GM12892 (cell line): ENCODE data around the gene MASTL.

Experiments used
- DNase-seq: peaks from one replicate; pipeline ENCODE4 v3.0.0; 2011; ENCODE audit not compliant: insufficient read length
- FAIRE-seq: peaks from 2 replicates; lab custom pipeline; 2011; peaks lifted over from hg19 to GRCh38; lab: Jason Lieb, UNC
- POLR2A ChIP-seq: IDR thresholded peaks from 2 replicates; pipeline ENCODE4 v1.6.1; 2011; ENCODE audit warnings: low read depth, low read length, control low read depth
- POLR2AphosphoS5 ChIP-seq: IDR thresholded peaks from 2 replicates; pipeline ENCODE4 v1.6.1; 2011; ENCODE audit warnings: low read depth, low read length, control low read depth
- TAF1 ChIP-seq: IDR thresholded peaks from 2 replicates; pipeline ENCODE4 v1.6.1; 2011; ENCODE audit warnings: low read depth, mild to moderate bottlenecking, control low read depth, low read length, borderline replicate concordance

The MASTL gene

GRCh38 chr10:27225642-27226257 is 70.6 kb downstream of the MASTL start:
- TF ChIP-seq TAF1 (no peak), POLR2AphosphoS5 (no peak), POLR2A (no peak)
- FAIRE-seq, result no peak
- no peak for DNase-seq

GRCh38 chr10:27230022-27230421 is 74.9 kb downstream of the MASTL start:
- FAIRE-seq (no peak), DNase-seq (no peak)
- TF ChIP-seq POLR2A (no peak), TAF1 (no peak), POLR2AphosphoS5 (no peak)

- TF ChIP-seq POLR2A, result no peak
- TF ChIP-seq POLR2AphosphoS5, result no peak
- TF ChIP-seq TAF1, result no peak
- FAIRE-seq (no peak), DNase-seq (no peak)
Observed at GRCh38 chr10:27235706-27236105, 80.6 kb downstream of the MASTL start.
